Measurements from ENCODE around the gene CTAGE4.
"Not testable (repeated sequence)": the region's sequence is repeated elsewhere in the genome, so short reads cannot be mapped to it uniquely, and the experiment has no call there.

DNA sequence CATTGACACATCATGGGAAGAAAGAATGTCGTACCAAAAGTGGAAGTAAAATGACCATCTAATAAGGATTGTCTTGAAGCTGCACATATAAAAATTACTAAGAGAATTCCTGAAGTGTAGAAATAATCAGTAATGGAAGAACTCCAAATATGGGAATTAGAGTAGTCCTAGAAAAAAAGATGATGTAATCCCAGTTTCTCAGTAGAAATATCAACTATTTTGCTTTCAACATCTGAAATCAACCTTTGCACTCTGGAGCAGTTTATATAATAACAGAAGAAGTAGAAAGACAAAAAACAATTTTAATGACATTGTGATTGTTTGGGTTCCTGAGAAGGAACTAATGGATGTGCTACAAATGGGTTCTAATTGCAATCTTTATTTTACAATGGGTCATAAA lies 49.8 kb downstream of the CTAGE4 start:
- TF ChIP-seq POLR2A (IDR thresholded peaks at IDR 0.05; ENCODE audit: low read length); GATA1 (IDR thresholded peaks at IDR 0.05; ENCODE audit: low read depth, low read length): not testable (repeated sequence)

Data from erythroblast (primary cell).